Measurements from ENCODE around the gene CD164.

GRCh38 chr6:109356237-109356636 is 26.0 kb downstream of the CD164 start:
- no peak for TF ChIP-seq POLR2AphosphoS5 (IDR thresholded peaks at IDR 0.05; ENCODE audit: insufficient read depth, low read depth, low read length)
- no peak for TF ChIP-seq CTCF (IDR thresholded peaks at IDR 0.05; ENCODE audit: extremely low read depth in 1 of 2, insufficient read depth in 1 of 2, low read depth in 1 of 2, low read length in 2 of 2)
- no peak for TF ChIP-seq POLR2A (IDR thresholded peaks at IDR 0.05; ENCODE audit: low read depth, low read length)
- TF ChIP-seq EZH2 (IDR thresholded peaks at IDR 0.05; ENCODE audit: borderline replicate concordance, low read depth, low read length, severe bottlenecking) = no peak
- no peak for TF ChIP-seq MAX (IDR thresholded peaks at IDR 0.05; ENCODE audit: insufficient read depth, insufficient read length)
- no peak for TF ChIP-seq JUN (IDR thresholded peaks at IDR 0.05; ENCODE audit: borderline replicate concordance, insufficient read depth, insufficient read length, low read depth)
- TF ChIP-seq FOS (IDR thresholded peaks at IDR 0.05; ENCODE audit: borderline replicate concordance, insufficient read depth, low read length) = no peak
- TF ChIP-seq MYC (IDR thresholded peaks at IDR 0.05; ENCODE audit: low read depth, low read length) = no peak
- no peak for TF ChIP-seq GATA2 (IDR thresholded peaks at IDR 0.05; ENCODE audit: insufficient read depth, insufficient read length, low read depth, low read length)

All from endothelial cell of umbilical vein (primary cell).